H1 (cell line): Measurements from ENCODE around the gene TYW1B. TPM values are rescaled to one million over a fixed set of nuclear protein-coding genes. Genes with fewer than 3 reads are reported as not detected.
"Not testable (repeated sequence)": the region's sequence is repeated elsewhere in the genome, so short reads cannot be mapped to it uniquely, and the experiment has no call there.

Experiments
- CTCF ChIA-PET: fragments of 300-600 bp; sonication (Branson Sonifier 250); formaldehyde crosslinking; loops from one replicate; lab custom pipeline; 2021; ENCODE audit not compliant: partially characterized antibody; lab: Charles Lee
- POLR2A ChIA-PET: fragments of 300-600 bp; sonication (Branson Sonifier 250); formaldehyde crosslinking; loops from one replicate; lab custom pipeline; 2021; ENCODE audit warnings: inconsistent platforms; ENCODE audit not compliant: partially characterized antibody; lab: Charles Lee
- DNase-seq, 2 experiments: peaks; one replicate each; pipeline versions ENCODE4 v3.0.0 to v3.0.0-alpha.2; 2010 to 2022; ENCODE audit warnings: low spot score in 2 of 2, low read depth in 1 of 2, mixed read lengths in 1 of 2
- FAIRE-seq: peaks from 2 replicates; lab custom pipeline; 2011; peaks lifted over from hg19 to GRCh38; lab: Jason Lieb, UNC
- H2AFZ ChIP-seq: 2 replicates; pipeline ENCODE4 v1.8.1; 2012; ENCODE audit warnings: low read length, inconsistent platforms
- H2AK5ac ChIP-seq: 2 replicates; pipeline ENCODE4 v1.6.1; 2013; ENCODE audit warnings: low read depth, low read length
- H2BK120ac ChIP-seq: replicated peaks from 2 replicates; pipeline ENCODE3; 2013; ENCODE audit warnings: low read depth, low read length, inconsistent platforms
- H2BK12ac ChIP-seq: 2 replicates; pipeline ENCODE4 v1.6.1; 2013; ENCODE audit warnings: low read depth, low read length
- H2BK15ac ChIP-seq: 2 replicates; pipeline ENCODE4 v1.6.1; 2013; ENCODE audit warnings: low read length
- H2BK20ac ChIP-seq: 2 replicates; pipeline ENCODE4 v1.6.1; 2013; ENCODE audit warnings: low read length
- H2BK5ac ChIP-seq: 2 replicates; pipeline ENCODE4 v1.6.1; 2013; ENCODE audit warnings: low read depth, low read length
- H3K14ac ChIP-seq: 2 replicates; pipeline ENCODE4 v1.6.1; 2013; ENCODE audit warnings: inconsistent platforms; ENCODE audit not compliant: insufficient read length
- H3K18ac ChIP-seq: 2 replicates; pipeline ENCODE4 v1.6.1; 2013; ENCODE audit warnings: low read length; ENCODE audit errors: extremely low read depth
- H3K23ac ChIP-seq: 2 replicates; pipeline ENCODE4 v1.6.1; 2013; ENCODE audit warnings: inconsistent platforms; ENCODE audit not compliant: insufficient read length
- H3K23me2 ChIP-seq: 2 replicates; pipeline ENCODE4 v1.6.1; 2013; ENCODE audit warnings: low read depth, low read length
- H3K27ac ChIP-seq: 2 replicates; pipeline ENCODE4 v1.6.1; 2011; ENCODE audit warnings: low read depth, low read length, inconsistent platforms
- H3K27me3 ChIP-seq, 4 experiments: replicated peaks in 1 of 4; 1 replicate in 1 of 4; 2 replicates in 3 of 4; pipeline versions ENCODE4 v1.6.1 to v1.8.1; 2011 to 2013; ENCODE audit warnings: low read length in 3 of 4, mild to moderate bottlenecking in 3 of 4, inconsistent platforms in 2 of 4, mixed read lengths in 2 of 4, moderate library complexity in 1 of 4; ENCODE audit not compliant: control insufficient read depth in 3 of 4, insufficient read depth in 3 of 4; ENCODE audit errors: extremely low read depth in 1 of 4
- H3K36me3 ChIP-seq, 4 experiments: 2 replicates each; pipeline versions ENCODE4 v1.6.1 to v1.8.1; 2011 to 2013; ENCODE audit warnings: mild to moderate bottlenecking in 4 of 4, low read length in 3 of 4, moderate library complexity in 2 of 4, control low read depth in 1 of 4, inconsistent platforms in 1 of 4; ENCODE audit not compliant: insufficient read depth in 4 of 4, control insufficient read depth in 2 of 4
- H3K4ac ChIP-seq: replicated peaks from 2 replicates; pipeline ENCODE3; 2013; ENCODE audit warnings: low read length, low read depth, mixed read lengths, inconsistent platforms; ENCODE audit not compliant: insufficient read length
- H3K4me1 ChIP-seq, 4 experiments: replicated peaks in 1 of 4; 1 replicate in 1 of 4; 2 replicates in 3 of 4; pipeline versions ENCODE4 v1.6.1 to v1.8.1; 2011 to 2013; ENCODE audit warnings: low read length in 3 of 4, inconsistent platforms in 2 of 4, mixed read lengths in 1 of 4; ENCODE audit not compliant: insufficient read depth in 4 of 4, control insufficient read depth in 3 of 4
- H3K4me2 ChIP-seq, 2 experiments: 2 replicates each; pipeline versions ENCODE4 v1.6.1 to v1.8.1; 2011 to 2013; ENCODE audit warnings: low read depth in 2 of 2, low read length in 2 of 2, control low read depth in 1 of 2, inconsistent platforms in 1 of 2, mild to moderate bottlenecking in 1 of 2; ENCODE audit not compliant: insufficient read depth in 1 of 2
- H3K4me3 ChIP-seq, 4 experiments: fragments of 200-600, 300-600 bp in 1 of 4; sonication (generic), shearing (Covaris generic), sonication (Bioruptor Twin) in 1 of 4; 2 replicates each; pipeline versions ENCODE4 v1.5.1 to v1.8.1; 2011 to 2016; ENCODE audit warnings: low read length in 4 of 4, low read depth in 3 of 4, control low read depth in 2 of 4, inconsistent platforms in 2 of 4, mild to moderate bottlenecking in 2 of 4, mixed read lengths in 1 of 4, moderate library complexity in 1 of 4; ENCODE audit not compliant: insufficient read depth in 2 of 4; ENCODE audit errors: extremely low read depth in 1 of 4
- H3K56ac ChIP-seq: replicated peaks from 2 replicates; pipeline ENCODE3; 2013; ENCODE audit warnings: low read depth, mild to moderate bottlenecking, mixed read lengths, low read length, inconsistent platforms; ENCODE audit not compliant: insufficient read length
- H3K79me1 ChIP-seq: 2 replicates; pipeline ENCODE4 v1.6.1; 2013; ENCODE audit warnings: low read depth, low read length, control low read depth
- H3K79me2 ChIP-seq, 2 experiments: 2 replicates each; pipeline versions ENCODE4 v1.6.1 to v1.8.1; 2012 to 2013; ENCODE audit warnings: low read length in 2 of 2, mild to moderate bottlenecking in 2 of 2, inconsistent platforms in 1 of 2; ENCODE audit not compliant: insufficient read depth in 2 of 2, control insufficient read depth in 1 of 2
- H3K9ac ChIP-seq, 4 experiments: replicated peaks in 1 of 4; 1 replicate in 1 of 4; 2 replicates in 3 of 4; pipeline versions ENCODE4 v1.6.1 to v1.8.1; 2011 to 2013; ENCODE audit warnings: low read depth in 3 of 4, low read length in 3 of 4, control low read depth in 2 of 4, mild to moderate bottlenecking in 2 of 4, moderate library complexity in 2 of 4, inconsistent platforms in 1 of 4; ENCODE audit errors: extremely low read depth in 1 of 4
- H3K9me3 ChIP-seq, 2 experiments: 2 replicates each; pipeline versions ENCODE4 v1.6.1 to v1.8.1; 2012 to 2013; ENCODE audit warnings: mild to moderate bottlenecking in 2 of 2, moderate library complexity in 2 of 2, control low read depth in 1 of 2, inconsistent platforms in 1 of 2, low read depth in 1 of 2, low read length in 1 of 2, mixed read lengths in 1 of 2; ENCODE audit not compliant: insufficient read depth in 2 of 2
- H4K20me1 ChIP-seq, 2 experiments: replicated peaks in 1 of 2; 2 replicates each; pipeline versions ENCODE3 to v1.8.1; 2011 to 2013; ENCODE audit warnings: inconsistent platforms in 2 of 2, low read length in 2 of 2, mild to moderate bottlenecking in 1 of 2; ENCODE audit not compliant: insufficient read depth in 2 of 2, control insufficient read depth in 1 of 2
- H4K5ac ChIP-seq: 2 replicates; pipeline ENCODE4 v1.6.1; 2013; ENCODE audit warnings: low read length, low read depth, mixed read lengths, inconsistent platforms; ENCODE audit not compliant: insufficient read length
- H4K8ac ChIP-seq: 2 replicates; pipeline ENCODE4 v1.8.0; 2013; ENCODE audit warnings: mild to moderate bottlenecking, moderate library complexity, low read length, inconsistent platforms; ENCODE audit not compliant: insufficient read depth; ENCODE audit errors: extremely low read depth
- H4K91ac ChIP-seq: replicated peaks from 2 replicates; pipeline ENCODE3; 2013; ENCODE audit warnings: low read length, mixed read lengths, inconsistent platforms; ENCODE audit not compliant: insufficient read length
- CREB1 ChIP-seq: IDR thresholded peaks from 2 replicates; pipeline ENCODE4 v1.6.1; 2012; ENCODE audit warnings: inconsistent platforms
- GABPA ChIP-seq: IDR thresholded peaks from 2 replicates; pipeline ENCODE4 v1.6.1; 2011; ENCODE audit warnings: mild to moderate bottlenecking, low read length, moderate library complexity, borderline replicate concordance; ENCODE audit not compliant: insufficient read depth
- HDAC2 ChIP-seq, 2 experiments: fragments of 300-600 bp in 1 of 2; sonication (generic) in 1 of 2; IDR thresholded peaks; 2 replicates each; pipeline ENCODE4 v1.6.1; 2011 to 2012; ENCODE audit warnings: low read depth in 2 of 2, low read length in 2 of 2, mild to moderate bottlenecking in 2 of 2, moderate library complexity in 2 of 2, borderline replicate concordance in 1 of 2, inconsistent platforms in 1 of 2
- NRF1 ChIP-seq: IDR thresholded peaks from 2 replicates; pipeline ENCODE4 v1.6.1; 2011; ENCODE audit warnings: mild to moderate bottlenecking, low read depth, low read length, improper control_type of control experiment
- PHF8 ChIP-seq: fragments of 200-600 bp; sonication (generic); conservative IDR thresholded peaks from 2 replicates; pipeline ENCODE4 v1.7.1; 2012; ENCODE audit warnings: low read depth, mild to moderate bottlenecking, inconsistent platforms, low read length, moderate library complexity
- POLR2AphosphoS5 ChIP-seq: IDR thresholded peaks from 2 replicates; pipeline ENCODE4 v1.6.1; 2011; ENCODE audit warnings: low read depth, low read length
- SP1 ChIP-seq: IDR thresholded peaks from 2 replicates; pipeline ENCODE4 v1.6.1; 2011; ENCODE audit warnings: low read depth, low read length
- SP4 ChIP-seq: IDR thresholded peaks from 2 replicates; pipeline ENCODE4 v1.6.1; 2012; ENCODE audit warnings: low read length, inconsistent platforms
- SRF ChIP-seq: IDR thresholded peaks from 2 replicates; pipeline ENCODE4 v1.6.1; 2011; ENCODE audit warnings: mild to moderate bottlenecking, low read depth, low read length, moderate library complexity
- TAF1 ChIP-seq: IDR thresholded peaks from 2 replicates; pipeline ENCODE4 v1.6.1; 2011; ENCODE audit warnings: mild to moderate bottlenecking, low read depth, low read length
- TBP ChIP-seq: IDR thresholded peaks from 2 replicates; pipeline ENCODE4 v1.6.1; 2011; ENCODE audit warnings: low read depth, low read length, improper control_type of control experiment
- YY1 ChIP-seq: IDR thresholded peaks from 2 replicates; pipeline ENCODE4 v1.6.1; 2011; ENCODE audit warnings: low read depth, mild to moderate bottlenecking, low read length
- WGBS, 2 experiments: shearing (Covaris generic) in 1 of 2; methylation state at CpG; one replicate each; pipeline versions ENCODE4 v1.1.6 to v1.1.7; 2013 to 2015; ENCODE audit warnings: low lambda C conversion rate in 2 of 2, mixed read lengths in 2 of 2, inconsistent platforms in 1 of 2, low coverage in 1 of 2, missing lambda C conversion rate in 1 of 2; ENCODE audit not compliant: insufficient replicate concordance in 2 of 2, insufficient coverage in 1 of 2, insufficient read length in 1 of 2; ENCODE audit errors: extremely low coverage in 1 of 2, missing lambda C conversion rate in 1 of 2; 5-methylcytosine and 5-hydroxymethylcytosine counted together
- polyA plus RNA-seq, 7 experiments: library from polyadenylated mRNA; depleted of rRNA in 3 of 7; stranded (reverse) in 5 of 7; unstranded in 2 of 7; fragments of >200 nt in 5 of 7; fragments of 200-250 nt in 2 of 7; gene quantifications; 1 replicate in 5 of 7; 2 replicates in 1 of 7; 4 replicates in 1 of 7; pipeline versions ENCODE4 v1.2.1 to v1.2.3, GENCODE V29; 2011 to 2013; ENCODE audit warnings: missing spikeins in 2 of 7, mixed read lengths in 2 of 7
- total RNA-seq: library from RNA; stranded (reverse); fragmentation: NEBNext Ultra II Directional; extraction: Animal tissue kit (Norgen Biotek cat#: 25700); gene quantifications from 2 replicates; pipeline ENCODE4 v1.2.1, GENCODE V29; 2021
- TF ChIP-seq, protein P1 (sequence below): IDR thresholded peaks from 2 replicates; pipeline ENCODE4 v1.6.1; 2012; ENCODE audit warnings: inconsistent platforms

Gene TYW1B
- total and polyA plus RNA-seq, 2 of the 8 experiments (the other 6 are each of a cell fraction or from before 2014, with no cell fraction given) = 6.8 to 12.6 TPM

DNA sequence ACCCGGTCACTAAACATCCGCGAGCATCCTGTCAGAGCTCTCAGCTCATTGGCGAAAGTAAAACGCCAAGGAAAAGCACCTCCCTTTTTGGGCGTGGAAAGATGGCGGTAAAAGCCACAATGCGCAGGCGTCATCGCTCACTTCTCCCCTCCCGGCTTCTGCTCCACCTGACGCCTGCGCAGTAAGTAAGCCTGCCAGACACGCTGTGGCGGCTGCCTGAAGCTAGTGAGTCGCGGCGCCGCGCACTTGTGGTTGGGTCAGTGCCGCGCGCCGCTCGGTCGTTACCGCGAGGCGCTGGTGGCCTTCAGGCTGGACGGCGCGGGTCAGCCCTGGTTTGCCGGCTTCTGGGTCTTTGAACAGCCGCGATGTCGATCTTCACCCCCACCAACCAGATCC, 1.3 kb upstream of the TYW1B start:
- not testable (repeated sequence) for H4K91ac ChIP-seq, FAIRE-seq, H4K5ac ChIP-seq, H4K20me1 ChIP-seq, H3K9me3 ChIP-seq, H3K23me2 ChIP-seq, H3K27me3 ChIP-seq, H2BK15ac ChIP-seq, H3K4me1 ChIP-seq, H2BK20ac ChIP-seq, H2BK12ac ChIP-seq, H2BK120ac ChIP-seq, H3K23ac ChIP-seq, H3K18ac ChIP-seq, H2AFZ ChIP-seq, H2AK5ac ChIP-seq, H3K14ac ChIP-seq, H3K4ac ChIP-seq, H3K56ac ChIP-seq, H2BK5ac ChIP-seq, H3K79me1 ChIP-seq
- Histone ChIP-seq H3K79me2 (peaks cover 0 to 24% of the 10 kb centered on the region in 2 experiments; a peak in 2 of 4 replicates), H3K4me2 (peak overlapping the region; percentile 52 to 66; a peak in 3 of 4 replicates), H3K4me3 (peak overlapping the region; percentile 45 to 84 (median 78)), H3K9ac (peak overlapping the region; percentile 37 to 70 (median 63); a peak in 6 of 7 replicates), H3K27ac (0 out of 2 replicates have a peak overlapping the region, but pooled peaks have one; percentile 44), H3K36me3 (peaks cover 0 to 15% (median 11%) of the 10 kb centered on the region in 4 experiments; a peak in 4 of 8 replicates), H4K8ac (peak overlapping the region; percentile 71; the same call in 1 of the 2 replicates)
- peak; percentile 94 to 96 for DNase-seq
- ChIA-PET POLR2A (interaction anchor here (1.0 to 1.5 kb wide), 4 partner anchors 12 to 90 kb away, joined by 3 to 4 read pairs (median 3); no protein-coding TSS in a partner anchor), CTCF (interaction anchor here (1.5 to 1.7 kb wide), 2 partner anchors 9 to 86 kb away, joined by 5 to 6 read pairs; no protein-coding TSS in a partner anchor)
- 1% methylated on average over 36 of the region's 36 CpGs; no CpG with 5 or more reads in 1 of the 2 experiments for WGBS, 2 experiments
- peak; percentile 86 for TF ChIP-seq CREB1
- peak; percentile 86 for TF ChIP-seq NRF1
- TF ChIP-seq TBP = peak; percentile 68; the same call in 1 of the 2 replicates
- TF ChIP-seq PHF8 = peak; percentile 66; the same call in 1 of the 2 replicates
- peak; percentile 88; the same call in 1 of the 2 replicates for TF ChIP-seq GABPA
- TF ChIP-seq SP1 = peak; percentile 80
- peak; percentile 29; the same call in 1 of the 2 replicates for TF ChIP-seq SRF
- TF ChIP-seq TAF1 = peak; percentile 75
- TF ChIP-seq, protein P1, sequence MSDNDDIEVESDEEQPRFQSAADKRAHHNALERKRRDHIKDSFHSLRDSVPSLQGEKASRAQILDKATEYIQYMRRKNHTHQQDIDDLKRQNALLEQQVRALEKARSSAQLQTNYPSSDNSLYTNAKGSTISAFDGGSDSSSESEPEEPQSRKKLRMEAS = peak; percentile 57; the same call in 1 of the 2 replicates
- peak in 1 of 2 experiments; percentile 36; a peak in 1 of 4 replicates for TF ChIP-seq HDAC2 (IDR thresholded peaks at IDR 0.05; ENCODE audit: borderline replicate concordance in 1 of 2, low read depth in 2 of 2, low read length in 2 of 2)
- peak; percentile 54; the same call in 1 of the 2 replicates for TF ChIP-seq SP4
- TF ChIP-seq POLR2AphosphoS5 = 0 out of 2 replicates have a peak, but pooled peaks have one; percentile 41
- TF ChIP-seq YY1 = peak; percentile 86
